OCI-M2 (cell line): Measurements from ENCODE around the gene KRTAP4-7.
"Not testable (repeated sequence)": the region's sequence is repeated elsewhere in the genome, so short reads cannot be mapped to it uniquely, and the experiment has no call there.

Experiments
- DNase-seq: peaks from one replicate; lab custom pipeline; 2025; ENCODE audit not compliant: unreplicated experiment; lab: John Stamatoyannopoulos, UW

KRTAP4-7 gene

GRCh38 chr17:41108728-41109386 lies 24.9 kb downstream of the KRTAP4-7 start:
- DNase-seq = not testable (repeated sequence)

GRCh38 chr17:41111151-41111885 lies 27.4 kb downstream of the KRTAP4-7 start:
- no peak for DNase-seq

- no peak for DNase-seq
These were observed 32.3 kb downstream of the KRTAP4-7 start for GRCh38 chr17:41116297-41116696.

- DNase-seq = not testable (repeated sequence)
These were observed 34.0 kb downstream of the KRTAP4-7 start, which contains the start of gene KRTAP4-11 for GRCh38 chr17:41117846-41118386. TSS of gene KRTAP4-11 (minus strand) at chr17:41118373. CDS start at chr17:41118315, 58 bp downstream.

- no peak for DNase-seq
These were observed 34.8 kb downstream of the KRTAP4-7 start for GRCh38 chr17:41118721-41119120.

- DNase-seq = not testable (repeated sequence)
These were observed 36.0 kb downstream of the KRTAP4-7 start for GRCh38 chr17:41119696-41120690.

GRCh38 chr17:41121742-41122141 lies 37.8 kb downstream of the KRTAP4-7 start:
- no peak for DNase-seq

- not testable (repeated sequence) for DNase-seq
These were observed 39.5 kb downstream of the KRTAP4-7 start for GRCh38 chr17:41123292-41123990.

- DNase-seq = not testable (repeated sequence)
These were observed 40.0 kb downstream of the KRTAP4-7 start, which contains the start of gene KRTAP4-12 for GRCh38 chr17:41123991-41124371. TSS of gene KRTAP4-12 (minus strand) at chr17:41124182. CDS start at chr17:41124122, 60 bp downstream.

GRCh38 chr17:41125064-41125463 lies 41.1 kb downstream of the KRTAP4-7 start:
- DNase-seq = no peak

- no peak for DNase-seq
These were observed 42.5 kb downstream of the KRTAP4-7 start for GRCh38 chr17:41126412-41126811.

- no peak for DNase-seq
These were observed 43.4 kb downstream of the KRTAP4-7 start for GRCh38 chr17:41127371-41127770.

GRCh38 chr17:41131979-41132378 lies 48.0 kb downstream of the KRTAP4-7 start:
- DNase-seq = no peak

- no peak for DNase-seq
These were observed 50.2 kb downstream of the KRTAP4-7 start for GRCh38 chr17:41133880-41134735.
